ENCODE results near the gene ADAM8.
"Not testable (repeated sequence)": the region's sequence is repeated elsewhere in the genome, so short reads cannot be mapped to it uniquely, and the experiment has no call there.

ADAM8 gene

GRCh38 chr10:133267829-133268228 lies 8.8 kb downstream of the ADAM8 start:
- DNase-seq (ENCODE audit: low spot score): no peak

DNA sequence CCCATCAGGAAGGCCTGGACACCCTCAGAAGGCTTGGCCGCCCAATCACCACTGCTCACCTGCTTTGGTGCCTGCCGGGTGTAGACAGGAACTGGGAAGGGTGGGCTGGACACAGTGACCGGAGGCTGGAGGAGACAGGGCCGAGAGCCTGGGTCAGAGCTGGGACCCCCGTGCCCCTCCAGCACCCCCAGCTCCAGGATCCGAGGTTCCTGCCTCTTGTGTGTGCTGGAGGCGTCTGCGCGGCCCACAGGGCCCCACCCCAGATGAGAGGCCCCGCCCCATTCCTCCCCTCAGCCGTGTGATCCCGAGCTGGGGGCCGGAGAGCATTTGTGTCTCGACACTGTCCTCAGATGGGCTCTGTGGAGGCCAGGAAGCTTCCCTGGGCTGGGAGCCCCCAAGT lies 9.4 kb downstream of the ADAM8 start:
- DNase-seq (ENCODE audit: low spot score): no peak

DNA sequence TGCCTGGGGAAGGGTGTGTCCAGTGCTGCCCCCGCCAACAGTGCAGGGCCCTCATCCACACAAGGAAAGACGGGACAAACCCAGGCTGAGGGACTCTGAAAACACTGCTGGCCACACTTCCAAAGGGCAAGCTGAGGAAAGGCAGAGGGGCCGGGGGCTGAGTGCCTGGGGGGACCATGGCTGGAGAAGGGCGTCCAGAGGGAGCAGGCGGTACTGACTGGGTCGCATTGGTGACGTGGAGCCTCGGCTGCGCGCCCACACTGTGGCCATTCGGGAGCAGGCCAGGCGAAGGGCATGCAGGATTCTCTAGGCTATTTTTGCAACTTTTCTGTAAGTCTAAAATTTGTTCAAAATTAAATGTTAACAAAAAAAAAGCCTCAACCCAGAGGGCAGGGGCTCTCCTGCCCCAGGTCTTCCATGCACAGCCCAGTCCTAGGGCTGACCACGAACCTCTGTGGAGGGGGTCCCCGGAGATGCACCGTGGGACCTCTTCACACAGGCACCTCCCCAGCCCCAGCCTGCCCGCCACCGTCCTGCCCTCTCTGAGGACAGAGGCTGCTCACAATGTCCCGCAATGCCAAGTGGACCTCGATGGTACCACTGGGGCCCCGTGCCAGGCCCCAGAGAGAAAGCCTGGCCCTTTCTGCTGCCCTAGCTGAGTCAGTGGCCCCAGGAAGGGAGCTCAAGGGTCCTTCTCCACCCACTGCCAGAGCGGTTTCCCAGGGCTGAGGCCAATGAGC lies 10.4 kb downstream of the ADAM8 start:
- DNase-seq (ENCODE audit: low spot score): no peak

- not testable (repeated sequence) for DNase-seq (ENCODE audit: low spot score)
Observed at GRCh38 chr10:133265052-133265451, 11.6 kb downstream of the ADAM8 start.

GRCh38 chr10:133264461-133264860 lies 12.2 kb downstream of the ADAM8 start:
- DNase-seq (ENCODE audit: low spot score): no peak

DNA sequence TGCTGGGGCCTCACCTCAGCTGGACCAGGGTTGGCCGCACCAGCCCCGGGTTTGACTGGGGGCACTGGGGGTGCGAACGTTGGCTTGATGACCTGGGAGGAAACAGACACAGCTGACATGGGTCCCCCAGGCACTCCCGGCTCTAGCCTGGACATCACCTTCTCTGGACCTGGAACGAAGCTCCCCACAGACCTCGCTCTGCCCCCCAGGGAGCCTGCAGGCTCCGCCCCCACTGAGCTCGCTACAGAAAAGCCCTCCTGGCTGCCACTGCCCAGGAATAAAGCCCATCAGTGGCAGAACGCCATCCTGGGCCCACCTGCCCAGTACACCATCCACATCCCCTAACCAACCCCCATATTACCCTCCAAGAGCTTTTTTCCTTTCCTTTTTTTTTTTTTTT lies 13.0 kb downstream of the ADAM8 start:
- DNase-seq (ENCODE audit: low spot score): no peak

DNA sequence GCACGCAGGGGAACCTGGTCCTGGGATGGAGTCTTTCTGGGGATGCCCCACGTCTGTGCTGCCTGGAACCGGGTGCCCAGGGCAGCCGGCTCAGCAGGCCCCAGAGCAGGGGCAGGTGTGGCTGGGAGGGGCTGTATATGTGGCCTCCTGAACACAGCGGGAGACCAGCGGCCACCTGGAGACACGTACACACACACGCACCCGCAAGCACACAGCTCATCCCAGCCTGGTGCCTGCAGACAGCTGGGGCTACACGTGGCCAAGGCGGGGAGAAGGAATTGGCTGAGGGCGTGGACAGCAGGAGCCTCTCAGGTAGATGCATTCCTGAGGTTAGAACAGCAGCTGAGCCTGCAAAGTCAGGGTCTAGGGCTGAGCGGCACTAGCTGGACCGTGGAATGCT lies 14.0 kb downstream of the ADAM8 start:
- DNase-seq (ENCODE audit: low spot score): no peak

GRCh38 chr10:133261726-133262325 lies 14.8 kb downstream of the ADAM8 start:
- peak; percentile 89 for DNase-seq (ENCODE audit: low spot score)

- DNase-seq (ENCODE audit: low spot score): no peak
Observed at GRCh38 chr10:133260895-133261725, 15.6 kb downstream of the ADAM8 start.

GRCh38 chr10:133259602-133259989 lies 17.1 kb downstream of the ADAM8 start:
- no peak for DNase-seq (ENCODE audit: low spot score)

DNA sequence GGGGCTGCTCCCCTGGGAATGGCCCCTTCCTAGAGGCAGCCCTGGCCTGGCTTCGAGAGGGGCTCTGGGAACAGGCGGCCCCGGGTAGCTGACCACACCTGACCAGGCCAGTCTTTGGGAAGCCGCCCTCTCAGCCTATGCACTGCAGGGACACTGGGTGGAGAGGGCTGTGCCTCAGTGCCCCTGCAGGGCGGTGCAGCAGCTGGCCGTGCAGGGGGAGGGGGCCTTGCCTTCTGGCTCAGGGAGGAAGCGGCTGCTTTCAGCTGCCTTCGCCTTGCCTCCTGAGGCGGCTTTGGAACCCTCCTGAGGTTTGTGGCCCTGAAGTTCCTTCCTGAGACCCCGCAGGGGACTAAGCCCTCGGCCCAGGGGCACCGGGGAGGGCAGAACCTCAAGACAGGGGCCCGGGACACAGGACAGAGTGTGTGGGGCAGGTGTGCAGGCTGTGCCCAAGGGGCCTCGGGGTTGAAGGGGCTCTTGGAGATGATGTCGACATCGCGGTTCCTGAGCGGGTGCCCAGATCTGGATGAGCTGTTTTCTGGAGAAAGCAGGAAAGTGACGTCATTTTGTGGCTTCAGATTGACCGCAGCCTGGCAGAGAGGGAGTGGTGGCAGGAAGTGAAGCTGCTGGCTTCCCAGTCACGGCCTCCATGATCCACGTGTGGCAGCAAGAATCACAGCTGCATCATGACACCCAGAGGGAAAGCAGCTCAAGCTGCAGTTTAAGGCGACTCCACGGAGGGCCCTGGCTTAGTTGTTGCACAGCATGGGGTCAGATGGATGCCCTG lies 17.7 kb downstream of the ADAM8 start:
- DNase-seq (ENCODE audit: low spot score): no peak

- no peak for DNase-seq (ENCODE audit: low spot score)
Observed at GRCh38 chr10:133258066-133258817, 18.4 kb downstream of the ADAM8 start.

DNA sequence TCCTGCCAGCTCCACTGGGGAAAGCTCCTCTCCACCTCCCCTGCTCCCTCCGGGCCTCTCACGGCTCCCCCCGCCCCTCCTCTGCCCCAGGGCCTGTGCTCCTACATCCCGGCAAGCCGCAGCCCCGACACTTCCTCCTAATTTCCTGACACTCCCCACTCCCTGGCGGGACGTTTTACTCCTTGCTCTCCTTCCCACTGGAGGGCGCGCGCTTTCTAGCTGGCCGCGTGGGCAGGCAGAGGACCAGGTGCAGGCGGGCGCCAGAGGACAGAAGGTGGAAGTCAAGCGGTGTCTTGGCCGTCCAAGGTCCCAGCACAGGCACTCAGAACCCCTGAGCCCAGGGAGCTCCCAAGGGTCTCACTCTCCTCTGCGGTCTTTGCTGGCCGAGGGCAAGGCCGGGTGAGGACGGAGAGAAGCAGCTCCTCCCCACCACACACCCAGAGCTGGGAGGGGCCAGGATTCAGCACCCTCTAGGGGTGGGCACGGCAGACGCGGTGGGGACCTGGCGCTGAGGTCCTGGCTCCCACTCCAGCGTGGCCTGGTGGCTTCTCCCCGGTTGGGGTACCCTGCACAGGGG lies 19.1 kb downstream of the ADAM8 start:
- no peak for DNase-seq (ENCODE audit: low spot score)

DNA sequence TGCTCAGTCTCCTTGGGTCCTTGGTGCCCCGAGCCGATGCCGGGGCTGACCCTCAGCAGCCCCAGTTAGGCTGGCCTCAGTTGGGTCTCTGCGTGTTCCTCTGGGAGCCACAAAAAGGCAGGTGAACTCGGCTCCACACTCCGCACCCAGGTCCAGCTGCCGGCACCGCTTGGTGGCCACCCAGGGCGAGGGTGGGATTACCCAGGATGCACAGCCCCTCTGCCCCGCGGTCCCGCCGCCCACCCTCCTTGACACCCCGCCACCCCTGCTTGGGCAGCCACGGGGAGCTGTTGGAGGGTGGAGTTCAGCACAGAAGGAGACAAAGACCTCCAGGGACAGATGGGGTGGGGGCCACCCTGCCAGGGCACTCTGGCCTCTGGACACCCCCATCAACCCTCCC lies 21.3 kb downstream of the ADAM8 start:
- DNase-seq (ENCODE audit: low spot score): no peak

- no peak for DNase-seq (ENCODE audit: low spot score)
Observed at GRCh38 chr10:133254421-133255120, 22.1 kb downstream of the ADAM8 start.

DNA sequence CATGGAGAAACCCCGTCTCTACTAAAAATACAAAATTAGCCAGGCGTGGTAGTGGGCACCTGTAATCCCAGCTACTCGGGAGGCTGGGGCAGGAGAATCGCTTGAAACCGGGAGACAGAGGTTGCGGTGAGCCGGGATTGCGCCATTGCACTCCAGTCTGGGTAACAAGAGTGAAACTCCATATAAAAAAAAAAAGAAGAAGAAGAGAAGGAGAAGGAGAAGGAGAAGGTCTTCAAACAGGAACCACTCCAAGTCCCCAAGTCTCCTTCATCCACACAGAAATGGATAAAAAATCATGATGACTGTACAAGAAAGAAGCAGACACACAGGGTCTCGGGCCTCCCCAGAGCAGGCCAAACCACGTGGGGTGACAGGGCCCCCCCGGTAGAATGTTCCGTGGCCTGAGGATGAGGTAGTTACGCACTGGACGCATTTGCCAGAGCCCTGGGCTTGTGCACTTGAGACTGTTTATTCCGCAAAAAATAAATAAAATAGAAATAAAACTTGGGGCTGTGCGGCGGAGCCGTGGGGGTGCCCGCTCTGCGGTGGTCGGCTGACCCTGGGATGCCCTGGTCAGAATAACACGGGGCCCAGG lies 23.2 kb downstream of the ADAM8 start:
- DNase-seq (ENCODE audit: low spot score): no peak

DNA sequence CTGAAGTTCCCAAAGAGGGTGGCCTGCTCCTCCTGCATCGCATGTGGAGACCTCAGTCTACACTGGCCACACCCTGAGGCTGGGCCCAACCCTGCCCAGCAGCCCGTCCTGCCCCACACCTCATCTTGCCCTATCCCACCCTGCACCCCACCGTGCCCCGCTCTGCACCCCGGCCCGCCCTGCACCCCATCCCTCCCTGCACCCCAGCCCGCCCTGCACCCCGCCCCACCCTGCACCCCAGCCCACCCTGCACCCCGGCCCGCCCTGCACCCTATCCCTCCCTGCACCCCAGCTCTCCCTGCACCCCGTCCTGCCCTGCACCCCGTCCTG lies 24.5 kb downstream of the ADAM8 start:
- no peak for DNase-seq (ENCODE audit: low spot score)

DNA sequence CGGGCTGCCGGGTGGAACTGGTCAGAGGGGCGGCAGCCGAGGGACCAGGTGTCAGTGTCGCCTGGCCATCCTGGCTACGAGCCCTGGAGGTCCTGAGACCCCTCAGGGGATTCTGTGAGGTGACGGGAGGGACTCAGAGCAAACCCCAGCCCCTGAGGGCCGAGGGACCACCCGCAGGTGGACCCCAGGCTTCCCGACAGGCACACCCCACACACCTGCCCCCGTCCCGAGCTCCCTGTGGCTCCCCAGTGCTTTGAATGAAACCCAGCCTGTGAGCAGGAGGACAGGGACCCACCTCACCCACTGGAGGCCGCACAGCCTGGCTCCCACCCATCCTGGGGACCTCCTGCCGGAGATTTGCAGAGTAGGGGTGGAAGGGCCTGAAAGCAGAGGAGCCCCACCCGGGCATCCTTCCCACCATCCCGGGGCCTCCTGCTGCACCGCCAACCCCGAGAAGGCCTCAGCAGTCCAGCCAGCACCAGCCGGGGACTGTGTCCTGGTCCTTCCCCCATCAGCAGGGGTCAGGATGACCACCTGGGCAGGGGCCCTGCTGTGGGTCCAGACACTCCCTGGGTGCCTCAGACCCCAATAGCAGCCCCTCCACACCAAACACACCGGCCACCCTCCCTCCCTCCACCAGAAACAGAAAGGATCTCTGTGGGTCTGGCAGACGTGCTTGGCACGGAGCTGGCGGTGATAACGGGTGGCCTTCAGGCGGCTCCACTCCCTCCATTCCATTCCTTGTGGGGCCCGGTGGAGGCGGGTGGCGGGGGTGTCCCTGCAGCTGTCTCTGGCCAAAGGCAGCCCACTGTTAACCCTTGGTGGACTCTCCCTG lies 25.1 kb downstream of the ADAM8 start:
- DNase-seq (ENCODE audit: low spot score): no peak

DNA sequence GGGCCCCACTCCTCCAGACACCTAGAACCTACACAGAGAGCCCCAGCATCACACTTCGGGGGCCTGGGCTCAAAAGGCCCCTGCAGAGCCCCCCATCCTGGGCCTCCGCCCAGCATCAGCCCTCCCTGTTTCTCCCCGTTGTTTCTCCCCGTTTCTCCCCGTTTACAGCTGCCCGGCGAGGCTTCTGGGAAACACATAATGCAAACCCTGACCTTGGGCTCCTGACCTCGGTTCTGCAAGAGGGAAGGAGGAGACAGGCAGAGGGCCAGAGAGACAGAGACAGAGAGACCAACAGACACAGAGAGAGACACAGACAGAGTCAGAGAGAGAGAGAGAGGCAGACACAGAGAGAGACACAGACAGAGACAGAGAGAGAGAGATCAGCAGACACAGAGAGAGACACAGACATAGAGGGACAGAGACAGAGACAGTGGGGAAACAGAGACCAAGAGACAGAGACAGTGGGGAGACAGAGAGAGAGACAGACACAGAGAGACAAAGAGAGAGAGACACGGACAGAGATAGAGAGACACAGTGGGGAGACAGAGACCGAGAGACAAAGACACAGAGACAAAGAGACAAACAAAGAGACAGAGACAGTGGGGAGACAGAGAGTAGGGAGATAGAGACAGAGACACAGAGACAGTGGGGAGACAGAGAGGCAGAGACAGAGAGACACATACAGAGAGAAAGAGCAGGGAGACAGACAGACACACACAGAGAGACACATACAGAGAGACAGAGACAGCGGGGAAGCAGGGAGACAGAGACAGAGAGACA lies 26.5 kb downstream of the ADAM8 start:
- DNase-seq (ENCODE audit: low spot score): no peak

Data from ecto neural progenitor cell (in vitro differentiated cells).